GM18861 (cell line): ENCODE data around the gene BABAM2.

Source experiments
- ATAC-seq: cut with Tn5 transposase; IDR thresholded peaks from one replicate; pipeline ENCODE4 v1.9.1; 2021; ENCODE audit not compliant: unreplicated experiment

The BABAM2 gene

DNA sequence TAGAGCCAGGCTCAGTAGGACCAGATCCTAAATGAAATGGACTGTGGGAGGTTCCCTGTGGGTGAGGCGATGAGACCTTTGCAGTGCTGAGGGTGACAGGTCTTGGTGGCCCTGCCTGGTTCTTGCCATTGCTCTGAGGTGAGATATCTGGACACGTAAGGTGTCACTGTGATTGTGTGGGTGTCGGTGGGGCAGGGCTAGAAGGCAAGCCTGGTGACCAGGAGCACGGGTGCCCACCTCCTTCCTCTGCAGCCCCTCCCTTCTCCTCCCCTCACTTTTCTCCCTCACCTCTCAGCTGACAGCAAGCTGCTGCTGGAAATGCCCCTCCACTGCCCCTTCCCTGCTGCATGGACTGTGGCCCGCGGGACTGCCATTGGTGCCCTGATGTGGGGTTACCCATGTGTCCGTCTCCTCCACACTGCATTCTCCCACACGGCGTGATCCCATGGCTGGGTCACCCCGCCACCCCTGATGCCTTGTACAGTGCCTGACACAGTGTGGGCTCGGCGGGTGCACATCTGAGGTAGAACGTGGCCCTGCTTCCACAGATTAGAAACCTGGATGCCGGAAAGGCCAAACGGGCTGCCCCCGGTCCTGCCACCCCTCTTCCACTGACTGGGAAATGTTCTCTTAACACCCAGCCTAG is 446.6 kb downstream of the BABAM2 start:
- ATAC-seq = no peak

DNA sequence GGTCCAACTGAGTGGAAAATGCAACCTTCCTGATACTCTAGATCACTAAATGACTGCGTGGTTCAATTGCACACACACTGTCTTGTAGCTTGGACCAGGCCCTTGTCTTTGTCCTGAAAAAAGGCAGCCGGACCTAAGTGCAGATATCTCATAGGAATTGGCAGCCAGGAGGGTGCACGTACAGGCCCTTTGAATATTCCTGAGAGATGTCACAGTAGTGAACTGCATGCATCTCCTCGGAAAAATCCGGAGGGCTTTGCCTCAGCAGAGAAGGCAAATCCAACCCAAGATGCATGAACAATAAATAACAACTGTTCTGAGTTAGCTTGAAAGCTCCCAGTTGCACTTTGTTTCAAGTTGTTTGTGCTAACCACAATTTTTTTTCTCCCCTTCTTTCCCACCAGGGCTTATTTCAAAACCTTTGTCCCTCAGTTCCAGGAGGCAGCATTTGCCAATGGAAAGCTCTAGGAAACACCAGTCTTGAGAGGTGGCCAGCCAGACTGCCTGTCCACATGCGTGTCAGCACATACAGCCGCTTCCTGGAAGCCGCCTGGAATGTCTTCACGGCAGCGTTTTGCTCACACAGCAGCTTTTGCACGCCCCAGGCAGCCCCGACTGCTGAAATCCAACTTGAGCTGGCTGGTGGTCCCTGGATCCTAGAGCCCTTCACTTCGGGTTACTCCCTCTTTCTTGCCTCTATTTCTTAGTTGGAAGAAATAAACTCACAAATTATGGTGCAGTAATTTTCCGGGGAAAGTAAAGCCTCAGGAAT is 447.7 kb downstream of the BABAM2 start:
- ATAC-seq = no peak

- ATAC-seq = no peak
These were observed 448.3 kb downstream of the BABAM2 start for GRCh38 chr2:28338831-28339321.

- no peak for ATAC-seq
These were observed 449.1 kb downstream of the BABAM2 start for GRCh38 chr2:28339516-28340175.

DNA sequence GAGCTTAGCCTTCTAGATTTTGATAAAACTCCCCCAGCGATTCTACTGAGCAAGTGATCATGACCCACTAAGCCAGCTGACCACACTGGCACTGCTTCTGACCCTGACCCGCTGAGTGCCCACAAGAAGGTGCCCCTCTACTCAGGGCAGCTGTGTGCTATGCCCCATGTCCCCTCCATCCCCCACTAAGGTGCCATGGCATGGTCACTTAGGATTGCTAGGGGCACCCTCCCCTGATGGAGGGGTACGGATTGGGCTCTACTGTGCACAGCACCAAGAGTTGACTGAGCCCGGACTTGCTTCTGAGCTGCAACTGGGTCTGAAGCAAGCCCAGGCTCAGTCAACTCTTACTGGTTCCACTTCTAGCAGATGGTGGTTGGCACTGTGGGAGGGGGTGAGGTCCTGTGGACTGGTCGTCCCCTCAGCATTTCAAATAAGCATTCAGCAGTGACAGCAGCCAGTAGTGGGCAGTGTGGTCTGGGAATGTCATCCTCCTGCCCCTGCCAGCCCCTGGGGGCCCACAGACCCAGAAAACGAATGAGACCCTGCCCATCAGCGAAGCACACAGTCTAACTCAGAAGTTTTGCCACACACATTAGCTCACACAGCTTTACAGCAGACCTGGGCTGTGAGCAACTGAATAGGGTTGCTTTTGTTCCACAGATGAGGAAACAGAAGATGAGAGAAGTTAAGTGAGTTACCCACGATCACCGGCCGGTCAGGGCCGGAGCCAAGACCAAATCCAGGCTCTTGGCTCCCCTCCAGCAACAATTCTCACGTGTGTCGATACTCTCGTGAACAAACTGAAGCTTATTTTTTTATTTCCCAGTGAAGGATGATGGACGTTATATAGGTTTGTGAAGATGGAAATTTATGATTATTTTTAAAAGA is 450.0 kb downstream of the BABAM2 start:
- no peak for ATAC-seq

GRCh38 chr2:28341208-28341891 is 450.8 kb downstream of the BABAM2 start:
- no peak for ATAC-seq

DNA sequence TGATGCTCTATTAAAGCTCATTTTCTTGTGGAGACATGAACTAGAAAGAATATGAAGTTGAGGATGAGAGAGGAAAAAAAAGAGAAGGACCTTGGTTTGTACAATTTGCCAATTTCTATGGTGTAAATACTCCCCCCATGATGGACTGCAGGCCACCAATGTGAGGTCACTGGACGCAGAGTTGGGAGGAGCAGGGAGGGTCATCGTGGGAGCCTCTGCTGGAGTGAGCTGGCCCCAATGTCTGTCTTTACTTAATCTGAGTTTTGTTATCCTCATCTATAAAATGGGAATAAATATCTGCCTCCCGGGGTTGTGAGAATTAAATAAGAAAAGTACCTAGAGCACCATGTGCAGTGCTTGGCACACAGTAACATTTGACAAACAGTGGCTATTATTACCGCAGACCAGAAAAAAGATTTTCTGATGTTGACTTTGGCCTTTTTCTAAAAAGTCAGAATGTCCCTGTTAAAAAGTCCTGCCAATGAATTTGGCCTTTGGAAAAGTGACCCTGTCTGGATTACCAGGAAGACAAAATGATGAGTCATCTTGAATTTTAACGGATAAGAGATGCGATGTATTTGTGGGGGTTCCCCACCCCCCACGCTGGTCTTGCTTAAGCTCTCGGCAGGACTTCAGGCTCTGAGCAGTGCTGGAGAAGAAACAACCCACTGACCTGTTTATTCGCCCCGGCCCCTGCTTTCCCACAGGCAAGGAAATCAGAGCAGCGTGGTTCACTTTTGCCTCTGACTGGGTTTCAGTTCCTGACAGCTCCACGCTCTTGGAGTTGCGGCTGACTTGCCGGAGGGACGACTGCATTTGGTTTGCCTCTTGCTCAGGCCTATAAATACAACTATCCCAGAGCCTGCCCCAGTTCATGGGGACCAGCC is 451.8 kb downstream of the BABAM2 start:
- ATAC-seq = no peak

DNA sequence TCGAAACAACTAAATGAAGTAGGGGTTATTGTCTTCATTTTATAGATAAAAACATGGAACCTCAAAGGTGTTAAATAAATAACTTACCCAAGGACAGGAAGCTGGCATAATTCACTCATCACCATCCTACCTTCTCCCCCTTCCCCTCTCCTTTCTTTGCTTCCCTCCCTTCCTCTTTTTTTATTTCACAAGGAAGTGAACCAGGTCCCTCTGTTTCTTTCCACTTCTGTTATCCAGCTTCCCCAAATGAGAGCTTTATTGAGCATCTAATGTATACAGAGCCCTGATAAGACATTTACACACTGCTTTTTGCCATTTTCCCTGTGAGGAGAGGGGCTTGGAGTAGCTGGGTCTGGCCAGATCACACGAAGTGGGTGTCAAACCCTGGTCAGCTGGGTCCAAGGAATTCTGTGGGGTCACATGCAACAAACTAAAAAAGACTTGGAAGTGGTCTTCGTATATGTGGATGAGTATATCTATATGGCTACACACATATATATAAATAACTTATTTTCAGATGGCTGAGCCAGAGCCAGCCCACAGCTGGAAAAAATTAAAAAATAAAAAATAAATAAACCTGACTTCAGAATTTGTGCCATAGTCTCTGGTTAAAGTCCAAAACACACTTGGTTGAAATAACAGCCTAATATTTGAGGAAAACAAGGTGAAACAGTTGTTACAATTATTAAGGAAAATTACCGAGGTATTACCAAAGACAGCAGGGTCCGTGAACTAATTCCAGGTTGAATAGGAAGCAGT is 452.8 kb downstream of the BABAM2 start:
- ATAC-seq = no peak

DNA sequence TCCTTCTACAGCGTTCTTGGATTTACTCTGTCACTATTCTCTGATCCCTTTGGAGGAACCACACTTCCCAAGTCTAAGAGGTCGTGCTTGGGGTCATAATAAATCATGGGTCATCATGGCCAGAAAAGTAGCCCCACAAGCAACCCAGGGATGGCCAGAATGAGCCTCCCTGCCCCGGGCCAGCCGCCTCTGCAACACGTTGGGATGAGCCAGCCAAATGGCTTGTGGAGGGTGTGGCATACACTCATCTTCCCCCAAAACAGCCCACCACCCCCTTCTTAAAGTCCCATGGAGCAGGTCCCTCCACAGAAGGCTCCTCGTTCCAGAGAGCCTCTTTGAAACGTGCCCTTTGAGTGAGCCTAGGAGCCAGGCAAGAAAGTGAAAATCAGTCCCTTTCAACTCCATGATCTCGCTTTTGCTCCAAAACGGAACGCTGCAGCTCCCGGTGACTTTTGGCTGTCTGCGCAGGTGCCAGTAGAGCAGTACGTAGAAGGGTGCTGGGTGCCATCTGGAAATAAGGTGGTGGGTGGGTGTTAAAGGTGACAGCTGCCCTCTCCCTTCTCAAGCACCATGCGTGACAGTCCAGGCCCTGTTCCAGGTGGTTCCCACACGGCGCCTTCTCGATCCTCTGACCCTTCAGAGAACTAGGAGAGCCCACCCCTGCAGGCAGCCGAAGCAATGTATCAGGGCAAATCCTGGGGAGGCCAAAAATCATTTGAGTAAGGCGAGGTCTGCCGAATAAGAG is 453.6 kb downstream of the BABAM2 start:
- no peak for ATAC-seq

DNA sequence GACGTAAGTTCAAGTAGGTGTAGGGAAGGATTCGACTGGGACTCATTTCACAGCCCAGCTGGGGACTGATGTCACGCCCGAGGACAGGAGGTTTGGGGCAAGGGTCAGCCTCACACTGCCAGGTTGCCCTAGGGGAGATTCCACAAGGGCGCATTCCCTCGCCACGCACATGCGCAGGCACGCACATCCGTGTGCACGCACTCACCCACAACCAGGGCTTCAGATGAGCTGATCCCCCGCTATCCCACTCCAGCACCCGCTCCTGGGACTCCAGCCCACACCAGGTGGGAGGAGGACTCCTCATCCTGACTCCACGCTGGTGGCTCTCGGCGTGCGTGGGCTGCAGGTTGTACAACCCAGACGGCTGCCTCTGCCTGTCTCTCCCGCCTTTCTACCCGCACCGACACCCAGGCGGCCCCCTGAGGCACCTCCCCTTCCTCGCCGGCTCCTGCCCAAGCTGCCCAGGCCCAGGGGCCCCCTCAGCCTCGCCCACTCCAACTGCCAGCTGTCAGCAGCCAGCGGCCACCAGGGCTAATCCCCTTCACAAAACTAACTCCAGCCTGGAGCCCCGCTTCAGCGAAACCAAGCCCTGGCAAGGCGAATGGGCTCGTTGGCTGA is 454.3 kb downstream of the BABAM2 start:
- ATAC-seq = no peak

DNA sequence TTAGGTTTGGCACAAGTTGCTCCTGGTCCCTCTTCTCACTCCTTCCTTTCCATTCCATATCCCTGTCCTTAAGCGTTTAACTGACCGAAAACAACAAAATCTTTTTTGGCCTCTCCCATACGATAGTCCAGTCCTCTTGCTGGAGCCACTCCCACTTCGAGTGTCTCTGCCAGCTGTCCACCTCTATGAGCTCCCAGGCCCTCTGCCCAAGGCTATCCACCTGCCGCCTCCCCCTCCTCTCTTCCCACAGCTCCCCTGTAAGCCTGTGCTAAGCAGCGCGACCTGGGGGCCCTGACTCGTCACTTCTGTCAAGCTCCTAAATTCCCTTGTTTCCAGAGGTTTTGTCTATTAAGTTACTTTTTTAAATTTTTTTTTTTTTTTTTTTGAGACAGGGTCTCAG is 455.1 kb downstream of the BABAM2 start:
- no peak for ATAC-seq

DNA sequence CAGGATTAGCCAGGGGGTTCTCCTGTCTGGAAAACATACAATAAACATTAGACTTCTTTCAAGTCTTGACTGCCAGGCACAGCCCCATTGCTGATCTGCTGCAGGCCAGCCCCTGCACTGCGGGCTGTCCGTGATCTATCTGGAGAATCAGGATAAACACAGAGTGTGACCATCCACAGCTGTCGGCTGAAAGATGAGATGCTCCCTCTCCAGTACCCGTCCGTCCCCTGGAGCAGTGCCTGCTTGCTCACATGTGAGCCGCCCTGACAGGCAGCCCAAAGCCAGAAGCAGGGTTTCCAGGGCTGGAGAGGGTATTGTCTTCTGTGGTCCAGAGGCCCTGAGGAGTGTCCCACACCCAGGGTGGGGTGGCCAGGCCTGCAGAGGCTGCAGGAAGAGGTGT is 456.1 kb downstream of the BABAM2 start:
- ATAC-seq = no peak

- ATAC-seq = no peak
These were observed 456.7 kb downstream of the BABAM2 start for GRCh38 chr2:28347193-28347592.

GRCh38 chr2:28347596-28347995 is 457.1 kb downstream of the BABAM2 start:
- no peak for ATAC-seq

DNA sequence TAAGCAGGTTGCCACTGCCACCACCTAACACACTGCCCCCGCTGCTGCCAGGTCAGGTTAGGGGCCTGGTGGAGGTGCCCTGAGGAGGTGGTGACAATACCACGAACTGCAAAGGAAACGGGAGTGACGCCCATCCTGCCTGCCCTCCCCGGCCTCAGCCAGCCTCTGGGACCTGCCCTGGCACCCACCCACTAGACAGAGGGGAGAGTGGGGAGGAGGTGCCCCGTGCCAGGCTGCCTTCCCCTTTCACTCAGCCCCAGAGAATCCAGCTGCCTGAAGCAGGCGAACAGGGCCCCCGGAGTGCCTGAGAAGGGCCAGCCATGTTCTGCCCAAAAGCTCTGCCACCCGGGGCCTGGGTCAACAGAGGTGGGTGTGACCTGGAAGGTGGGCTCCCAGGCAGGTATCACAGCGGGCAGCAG is 457.6 kb downstream of the BABAM2 start:
- ATAC-seq = no peak

DNA sequence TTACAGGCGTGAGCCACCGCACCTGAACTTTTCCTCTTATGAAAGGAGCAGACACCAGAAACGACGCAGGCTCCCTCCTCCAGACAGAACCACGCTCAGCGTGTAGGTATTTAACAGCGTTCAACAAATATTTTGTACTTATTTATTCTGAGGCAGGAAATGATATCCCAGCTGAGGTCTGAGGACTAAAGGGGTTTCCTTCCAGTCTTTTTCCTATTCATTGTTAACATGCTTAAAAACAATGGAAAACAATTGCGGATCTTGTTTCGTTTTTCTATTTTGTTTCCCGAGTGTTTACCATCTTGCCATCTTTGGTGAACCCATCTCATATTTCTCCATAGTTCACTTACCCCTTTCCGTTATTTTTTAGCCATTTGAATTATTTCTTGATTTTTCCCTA is 458.4 kb downstream of the BABAM2 start:
- no peak for ATAC-seq

- no peak for ATAC-seq
These were observed 459.1 kb downstream of the BABAM2 start for GRCh38 chr2:28349546-28350165.
